Anterior cingulate cortex (tissue), 58 donors: ENCODE measurements around the gene GCA.

Experiments
- DNase-seq, 58 donors: peaks; one replicate each; lab custom pipeline; 2025; lab: John Stamatoyannopoulos, UW

GCA gene

GRCh38 chr2:162327134-162327769 lies 16.7 kb upstream of the GCA start:
- no peak for DNase-seq

GRCh38 chr2:162327806-162328205 lies 16.1 kb upstream of the GCA start:
- DNase-seq = no peak

GRCh38 chr2:162328424-162329157 lies 15.3 kb upstream of the GCA start:
- no peak for DNase-seq

- no peak for DNase-seq
Observed at GRCh38 chr2:162330881-162331280, 13.1 kb upstream of the GCA start.

- DNase-seq = peak in 16 of 58 donors; percentile 1 to 45 (median 12)
Observed at GRCh38 chr2:162333968-162334367, 10.0 kb upstream of the GCA start.

GRCh38 chr2:162337868-162338267 lies 6.1 kb upstream of the GCA start:
- no peak for DNase-seq

GRCh38 chr2:162340822-162341221 lies 3.1 kb upstream of the GCA start:
- DNase-seq = no peak

GRCh38 chr2:162342321-162342720 lies 1.6 kb upstream of the GCA start:
- no peak for DNase-seq

- no peak for DNase-seq
Observed at GRCh38 chr2:162342841-162343240, 1.1 kb upstream of the GCA start.

- no peak for DNase-seq
Observed at GRCh38 chr2:162343492-162343823, 474 bp upstream of the GCA start.

- peak in 4 of 58 donors; percentile 9 to 62 (median 48) for DNase-seq
Observed at GRCh38 chr2:162344617-162344950, 652 bp downstream of the GCA start.

- no peak for DNase-seq
Observed at GRCh38 chr2:162365392-162365791, 21.5 kb downstream of the GCA start.

GRCh38 chr2:162368494-162368893 lies 24.6 kb downstream of the GCA start:
- no peak for DNase-seq

- DNase-seq = no peak
Observed at GRCh38 chr2:162369551-162369950, 25.6 kb downstream of the GCA start.

GRCh38 chr2:162370931-162371330 lies 27.0 kb downstream of the GCA start:
- no peak for DNase-seq

- DNase-seq = no peak
Observed at GRCh38 chr2:162372818-162373217, 28.9 kb downstream of the GCA start.

- no peak for DNase-seq
Observed at GRCh38 chr2:162379719-162380580, 36.0 kb downstream of the GCA start.

GRCh38 chr2:162381851-162382250 lies 37.9 kb downstream of the GCA start:
- peak in 1 of 58 donors; percentile 13 for DNase-seq

- DNase-seq = no peak
Observed at GRCh38 chr2:162382278-162382677, 38.3 kb downstream of the GCA start.

- DNase-seq = no peak
Observed at GRCh38 chr2:162385536-162385935, 41.6 kb downstream of the GCA start.

- peak in 1 of 58 donors; percentile 0 for DNase-seq
Observed at GRCh38 chr2:162390801-162391200, 46.9 kb downstream of the GCA start.

GRCh38 chr2:162400336-162400735 lies 56.4 kb downstream of the GCA start:
- peak in 1 of 58 donors; percentile 2 for DNase-seq
